Measurements from ENCODE around the gene TGM2. TPM values are rescaled to one million over a fixed set of nuclear protein-coding genes. Genes with fewer than 3 reads are reported as not detected.
A peak's percentile ranks its signal among the peaks of the same experiment; 100 is the strongest.

The TGM2 gene
- total RNA-seq, 1 donor from 2014 or later = 5.5 TPM

DNA sequence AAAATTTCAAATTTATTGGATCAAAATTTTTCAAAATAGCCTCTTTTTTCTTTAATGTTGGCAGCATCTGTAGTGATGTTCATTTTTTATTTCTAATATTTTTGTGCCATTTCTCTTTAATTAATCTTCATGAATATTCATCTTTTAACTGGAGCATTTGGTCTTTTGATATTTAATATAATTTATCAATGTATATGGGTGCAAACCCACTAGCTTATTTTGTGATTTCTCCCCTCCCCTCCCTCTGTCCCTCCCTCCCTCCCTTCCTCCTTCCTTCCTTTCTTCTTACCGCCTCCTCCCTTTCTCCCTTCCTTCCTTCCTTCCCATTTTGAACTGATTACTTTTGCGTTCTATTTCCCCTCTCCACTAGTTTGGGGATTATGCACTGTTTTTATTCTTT is 49.2 kb downstream of the TGM2 start:
- H3K36me3 ChIP-seq (ENCODE audit: control insufficient read depth, insufficient read depth, low read length) = no peaks in the 10 kb centered on the region
- DNase-seq (ENCODE audit: low read depth) = no peak
- no peak overlapping the region for H3K4me3 ChIP-seq (ENCODE audit: low read depth, low read length)
- TF ChIP-seq CTCF (IDR thresholded peaks at IDR 0.05; ENCODE audit: insufficient read depth, low read length, severe bottlenecking) = no peak
- H3K27me3 ChIP-seq (ENCODE audit: control insufficient read depth, insufficient read depth, low read length) = no peaks in the 10 kb centered on the region
- FAIRE-seq = no peak

DNA sequence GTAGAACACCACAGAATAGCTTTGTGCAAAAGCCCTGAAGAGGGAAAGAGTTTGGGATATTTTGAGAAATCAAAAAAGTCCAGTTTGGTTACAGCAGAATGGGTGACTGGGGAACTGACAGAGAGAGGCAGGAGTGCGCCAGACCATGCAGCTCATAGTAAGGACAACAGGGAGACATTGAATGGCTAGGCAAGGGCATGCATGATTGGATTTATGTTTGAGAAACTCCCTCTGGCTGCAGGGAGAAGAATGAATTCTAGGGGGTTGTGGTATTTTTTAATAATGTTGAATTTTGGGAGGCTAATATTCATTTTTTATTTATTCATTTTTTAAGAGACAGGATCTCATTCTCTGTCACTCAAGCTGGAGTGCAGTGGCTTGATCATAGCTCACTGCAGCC is 49.9 kb downstream of the TGM2 start:
- H3K27me3 ChIP-seq (ENCODE audit: control insufficient read depth, insufficient read depth, low read length) = no peaks in the 10 kb centered on the region
- TF ChIP-seq CTCF (IDR thresholded peaks at IDR 0.05; ENCODE audit: insufficient read depth, low read length, severe bottlenecking) = no peak
- H3K36me3 ChIP-seq (ENCODE audit: control insufficient read depth, insufficient read depth, low read length) = no peaks in the 10 kb centered on the region
- no peak for DNase-seq (ENCODE audit: low read depth)
- no peak overlapping the region for H3K4me3 ChIP-seq (ENCODE audit: low read depth, low read length)
- no peak for FAIRE-seq

DNA sequence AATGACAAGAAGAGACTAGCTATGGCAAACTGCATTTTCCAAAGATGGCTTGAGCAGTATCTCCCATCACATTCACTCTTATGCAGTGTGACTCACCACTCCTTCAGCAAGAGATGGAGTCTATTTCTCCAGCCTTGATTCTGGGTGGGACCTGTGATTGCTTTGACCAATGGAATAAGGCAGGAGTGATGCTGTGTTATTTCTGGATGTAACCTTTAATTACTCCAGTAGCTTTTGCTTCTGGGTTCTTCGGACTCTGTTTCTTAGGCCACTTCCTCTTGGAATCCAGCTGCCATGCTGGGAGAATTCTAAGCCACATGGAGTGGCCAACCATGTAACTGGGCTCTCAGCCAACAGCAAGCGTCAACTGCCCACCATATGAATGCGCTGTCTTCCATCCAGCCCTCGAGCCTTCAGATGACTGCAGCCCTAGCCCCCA is 50.7 kb downstream of the TGM2 start:
- FAIRE-seq (no peak), DNase-seq (ENCODE audit: low read depth) (peak; percentile 39)
- Histone ChIP-seq H3K36me3 (ENCODE audit: control insufficient read depth, insufficient read depth, low read length) (no peaks in the 10 kb centered on the region), H3K27me3 (ENCODE audit: control insufficient read depth, insufficient read depth, low read length) (no peaks in the 10 kb centered on the region), H3K4me3 (ENCODE audit: low read depth, low read length) (no peak overlapping the region)
- TF ChIP-seq CTCF (IDR thresholded peaks at IDR 0.05; ENCODE audit: insufficient read depth, low read length, severe bottlenecking) = no peak

GRCh38 chr20:38113401-38114325 is 51.4 kb downstream of the TGM2 start:
- no peak for TF ChIP-seq CTCF (IDR thresholded peaks at IDR 0.05; ENCODE audit: insufficient read depth, low read length, severe bottlenecking)
- H3K36me3 ChIP-seq (ENCODE audit: control insufficient read depth, insufficient read depth, low read length) = no peaks in the 10 kb centered on the region
- no peak overlapping the region for H3K4me3 ChIP-seq (ENCODE audit: low read depth, low read length)
- DNase-seq (ENCODE audit: low read depth) (no peak), FAIRE-seq (no peak)
- H3K27me3 ChIP-seq (ENCODE audit: control insufficient read depth, insufficient read depth, low read length) = no peaks in the 10 kb centered on the region

DNA sequence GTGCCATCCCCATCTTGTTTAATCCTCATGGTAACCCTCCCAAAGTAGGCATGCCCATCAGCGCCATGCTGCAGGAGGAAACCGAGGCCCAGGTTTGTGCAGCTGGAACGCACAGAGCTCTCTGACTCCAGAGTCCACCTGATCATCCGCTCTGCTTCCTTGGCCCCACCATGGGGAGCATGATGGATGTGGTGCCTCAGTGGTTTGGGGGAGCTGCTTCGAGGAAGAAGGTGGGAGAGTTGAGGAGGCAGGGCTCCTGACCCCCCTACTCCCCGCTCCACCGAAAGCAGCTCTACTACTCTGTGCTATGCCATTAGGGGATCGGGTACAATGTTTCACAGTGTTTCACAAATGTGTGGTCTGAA is 52.2 kb downstream of the TGM2 start:
- no peak for FAIRE-seq
- no peak for TF ChIP-seq CTCF (IDR thresholded peaks at IDR 0.05; ENCODE audit: insufficient read depth, low read length, severe bottlenecking)

More for the DNA sequence above, 52.2 kb downstream of the TGM2 start:
- Histone ChIP-seq H3K27me3 (ENCODE audit: control insufficient read depth, insufficient read depth, low read length) (no peaks in the 10 kb centered on the region), H3K4me3 (ENCODE audit: low read depth, low read length) (no peak overlapping the region), H3K36me3 (ENCODE audit: control insufficient read depth, insufficient read depth, low read length) (no peaks in the 10 kb centered on the region)
- DNase-seq (ENCODE audit: low read depth) = no peak

All from bronchial epithelial cell (primary cell).